ENCODE measurements around the gene DGCR2.

DGCR2 gene

GRCh38 chr22:19146215-19146968, 24.2 kb upstream of the DGCR2 start:
- DNase-seq (ENCODE audit: low read depth): no peak

- DNase-seq (ENCODE audit: low read depth): no peak
Observed at GRCh38 chr22:19143967-19144400, 21.8 kb upstream of the DGCR2 start.

GRCh38 chr22:19143212-19143611, 21.0 kb upstream of the DGCR2 start:
- no peak for DNase-seq (ENCODE audit: low read depth)

- no peak for DNase-seq (ENCODE audit: low read depth)
Observed at GRCh38 chr22:19142394-19142793, 20.2 kb upstream of the DGCR2 start.

GRCh38 chr22:19139974-19140373, 17.8 kb upstream of the DGCR2 start:
- no peak for DNase-seq (ENCODE audit: low read depth)

GRCh38 chr22:19139001-19139356, 16.8 kb upstream of the DGCR2 start:
- no peak for DNase-seq (ENCODE audit: low read depth)

GRCh38 chr22:19138217-19139000, 16.2 kb upstream of the DGCR2 start:
- no peak for DNase-seq (ENCODE audit: low read depth)

- DNase-seq (ENCODE audit: low read depth): no peak
Observed at GRCh38 chr22:19137384-19138216, 15.4 kb upstream of the DGCR2 start.

GRCh38 chr22:19136915-19137314, 14.7 kb upstream of the DGCR2 start:
- no peak for DNase-seq (ENCODE audit: low read depth)

GRCh38 chr22:19134874-19135273, 12.7 kb upstream of the DGCR2 start:
- DNase-seq (ENCODE audit: low read depth): no peak

GRCh38 chr22:19134176-19134831, 12.1 kb upstream of the DGCR2 start:
- DNase-seq (ENCODE audit: low read depth): no peak

- no peak for DNase-seq (ENCODE audit: low read depth)
Observed at GRCh38 chr22:19133561-19133960, 11.3 kb upstream of the DGCR2 start.

- no peak for DNase-seq (ENCODE audit: low read depth)
Observed at GRCh38 chr22:19132693-19133400, 10.6 kb upstream of the DGCR2 start.

GRCh38 chr22:19132153-19132552, 9.9 kb upstream of the DGCR2 start:
- no peak for DNase-seq (ENCODE audit: low read depth)

- no peak for DNase-seq (ENCODE audit: low read depth)
Observed at GRCh38 chr22:19131685-19132015, 9.4 kb upstream of the DGCR2 start.

GRCh38 chr22:19130959-19131684, 8.9 kb upstream of the DGCR2 start, which contains the start of gene TSSK2:
Gene TSSK2 (plus strand): TSS chr22:19131308. CDS start chr22:19131400, 92 bp downstream.
- DNase-seq (ENCODE audit: low read depth): no peak

GRCh38 chr22:19129871-19130270, 7.7 kb upstream of the DGCR2 start:
- no peak for DNase-seq (ENCODE audit: low read depth)

GRCh38 chr22:19128946-19129727, 6.9 kb upstream of the DGCR2 start:
- DNase-seq (ENCODE audit: low read depth): no peak

- DNase-seq (ENCODE audit: low read depth): no peak
Observed at GRCh38 chr22:19128009-19128401, 5.8 kb upstream of the DGCR2 start.
